NCI-H524 treated with DMSO at 0.1 percent for 48 hours (cell line): ENCODE results near the gene DNAJC15.

Source experiments
- DNase-seq: peaks from one replicate; lab custom pipeline; 2025; lab: John Stamatoyannopoulos, UW

Gene DNAJC15

DNA sequence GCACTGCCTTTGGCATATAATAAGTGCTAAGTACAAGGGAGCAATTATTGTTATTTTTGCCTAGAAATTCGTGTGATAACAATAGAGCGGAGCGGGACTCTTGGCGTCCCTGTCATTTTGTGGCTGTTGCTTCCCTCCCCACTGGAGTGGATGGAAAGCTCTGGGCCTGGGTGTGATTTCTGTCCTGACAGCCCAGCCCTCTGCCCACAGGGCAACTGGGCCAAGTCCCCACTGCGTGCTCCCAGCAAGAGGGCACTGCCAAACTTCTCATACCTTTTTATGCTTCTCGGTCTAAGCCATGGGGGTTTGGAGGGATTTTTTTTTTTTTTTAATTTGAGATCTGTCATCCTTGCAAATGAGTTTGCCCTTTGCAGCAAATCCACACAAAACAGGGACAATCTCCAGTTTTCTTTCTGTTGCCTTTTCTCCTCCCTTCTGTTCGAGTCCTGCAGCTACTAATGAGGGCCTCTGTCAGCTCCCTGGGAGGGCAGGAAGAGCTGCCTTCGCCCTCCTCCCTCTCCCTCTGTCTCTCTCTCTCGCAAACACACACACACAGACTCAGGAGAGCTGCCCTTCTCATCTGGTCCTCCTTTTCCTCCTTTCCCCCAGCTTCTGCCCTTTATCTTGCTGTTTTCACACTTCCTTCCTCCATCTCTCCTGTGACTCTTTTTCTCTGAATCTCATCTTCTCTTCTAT, 103.9 kb downstream of the DNAJC15 start:
- DNase-seq = no peak

DNA sequence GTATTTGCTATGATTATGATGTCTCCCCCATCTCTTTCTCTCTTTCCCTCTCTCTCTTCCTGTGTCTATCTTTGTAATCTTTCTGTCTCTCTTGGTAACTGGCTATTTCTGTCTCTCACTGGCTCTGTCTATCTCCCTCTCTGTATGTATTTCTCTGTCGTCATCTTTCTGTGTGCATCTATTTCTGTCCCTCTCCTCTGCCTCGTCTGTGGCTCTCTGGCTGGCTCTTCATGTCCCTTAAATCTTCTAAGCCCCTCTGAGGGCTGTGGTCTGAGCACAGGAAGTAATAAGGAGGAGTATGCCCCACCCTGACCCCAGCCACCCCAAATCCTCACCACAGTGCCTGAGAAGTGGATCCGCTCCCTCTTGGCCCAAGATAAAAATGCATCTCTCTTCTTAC, 104.4 kb downstream of the DNAJC15 start:
- DNase-seq = no peak

DNA sequence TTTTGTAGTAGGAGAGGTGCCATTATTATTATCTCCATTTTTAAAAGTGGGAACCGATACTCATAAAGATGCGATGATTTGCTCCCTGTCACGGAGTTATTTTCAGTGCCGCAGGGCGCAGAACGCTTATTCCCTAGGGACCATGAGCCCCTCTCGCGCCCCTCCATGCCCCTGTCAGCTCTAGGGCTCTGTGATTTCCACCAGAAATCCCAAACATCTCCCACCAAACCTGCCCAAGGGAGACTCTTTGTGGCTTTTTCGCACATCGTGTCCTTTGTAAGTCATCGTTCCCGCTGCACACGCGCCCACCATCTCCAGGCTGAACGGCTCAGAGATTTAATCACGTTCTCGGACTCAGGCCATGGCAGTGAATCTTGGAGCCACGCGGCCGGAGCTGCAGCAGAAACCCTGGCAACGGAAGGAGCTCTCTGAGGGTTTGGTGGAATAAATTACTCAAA, 105.1 kb downstream of the DNAJC15 start:
- DNase-seq = no peak

DNA sequence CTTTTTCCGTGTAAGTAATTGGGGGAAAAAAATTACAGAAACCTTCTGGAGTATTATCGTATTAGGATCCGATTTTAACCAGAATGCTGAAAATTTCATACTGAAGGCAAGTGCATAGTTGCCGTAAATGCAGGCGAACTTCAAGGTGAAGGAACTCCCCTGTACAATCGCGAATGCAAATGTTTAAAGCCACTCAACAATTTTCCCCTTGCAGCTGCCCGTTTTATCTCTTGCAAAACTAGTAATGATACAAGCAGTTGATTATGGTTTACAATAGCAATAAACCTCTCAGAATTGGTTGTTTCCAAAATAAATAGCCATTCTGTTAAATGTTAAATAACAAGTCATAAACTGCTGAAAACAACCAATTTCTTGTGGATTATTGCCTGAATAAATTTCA, 105.7 kb downstream of the DNAJC15 start:
- DNase-seq = no peak

DNA sequence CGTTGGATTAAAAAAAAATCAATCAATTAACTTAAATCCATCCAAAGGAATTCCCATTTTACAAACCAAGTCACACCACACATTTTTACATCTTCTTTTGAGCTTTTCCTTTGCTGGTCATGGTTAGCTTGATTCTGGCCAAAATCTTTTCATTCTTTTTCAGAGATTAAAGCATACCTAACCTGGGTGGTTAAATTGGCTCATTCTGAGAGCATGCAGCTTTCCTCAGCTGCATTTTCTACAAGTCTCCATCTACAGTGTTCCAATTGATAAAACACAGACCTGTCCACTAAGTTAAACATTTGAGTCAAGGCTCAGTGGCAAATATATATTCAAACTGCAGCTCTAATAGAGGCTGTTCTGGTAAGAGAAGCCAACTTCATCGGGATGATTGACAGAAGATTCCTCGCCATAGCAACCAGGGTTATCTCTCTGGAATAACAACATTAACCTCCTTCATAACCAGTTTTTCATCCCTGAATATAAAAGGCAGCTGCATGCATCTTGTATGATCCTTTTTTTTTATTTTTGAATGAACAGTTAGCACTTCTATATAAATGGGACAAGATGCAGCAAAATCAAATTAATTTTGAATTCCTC, 106.2 kb downstream of the DNAJC15 start:
- DNase-seq = no peak

DNA sequence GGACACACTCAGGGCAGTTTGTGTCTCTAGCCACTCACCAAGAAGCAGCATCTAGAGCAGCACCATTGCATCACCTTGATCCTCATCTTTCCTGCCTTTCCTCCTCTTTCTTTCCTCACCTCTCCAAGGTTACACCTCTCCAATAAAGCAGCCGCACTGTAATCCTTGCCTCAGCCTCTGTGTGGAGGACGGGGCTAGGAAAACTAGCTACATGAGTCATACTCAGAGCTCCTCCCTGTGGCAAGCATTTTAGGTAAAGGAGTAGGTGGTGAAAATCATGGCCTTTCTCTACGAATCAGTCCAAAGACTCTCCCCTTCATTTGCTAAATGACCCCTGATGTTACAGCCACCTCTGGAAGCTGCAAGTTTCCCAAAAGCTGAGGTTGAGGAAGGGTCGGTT, 108.9 kb downstream of the DNAJC15 start:
- DNase-seq = no peak

DNA sequence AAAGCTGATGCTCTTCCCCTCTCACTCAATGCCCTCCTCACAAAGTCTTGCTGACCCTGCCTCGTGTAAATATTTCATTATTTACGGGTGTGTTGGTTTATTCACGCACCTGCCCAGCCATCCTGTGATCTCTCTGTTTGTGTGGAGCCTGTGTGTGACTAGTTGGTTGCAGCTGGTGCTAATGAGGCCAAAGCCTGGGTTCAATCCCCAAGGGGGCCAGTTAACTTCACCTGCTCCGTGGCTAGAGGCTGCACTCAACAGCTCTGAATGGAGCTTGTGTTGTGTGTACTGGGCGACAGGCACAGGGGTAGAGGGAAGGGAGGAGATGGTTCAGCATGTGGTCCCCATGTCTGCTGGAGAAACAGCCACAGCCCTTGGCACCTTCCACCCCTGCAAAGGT, 109.5 kb downstream of the DNAJC15 start:
- no peak for DNase-seq

DNA sequence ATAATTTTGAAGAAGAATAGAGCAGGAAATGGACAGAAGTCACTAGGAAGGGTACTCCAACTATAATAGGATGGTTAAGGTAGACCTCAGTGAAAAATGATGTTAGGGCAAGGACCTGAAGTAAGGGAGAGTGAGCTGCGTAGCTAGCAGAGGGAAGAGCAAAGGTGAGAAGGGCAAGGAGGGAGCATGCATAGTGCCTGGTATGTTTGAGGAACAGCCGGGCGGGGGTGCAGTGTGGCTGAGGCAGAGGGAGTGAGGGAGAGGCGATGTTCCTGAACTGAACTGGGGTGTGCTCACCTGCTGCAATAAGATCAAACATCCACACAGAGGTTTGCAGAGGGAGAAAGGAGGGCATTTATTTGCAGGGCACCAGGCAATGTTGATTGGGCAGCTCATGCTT, 110.4 kb downstream of the DNAJC15 start:
- DNase-seq = no peak

GRCh38 chr13:43134868-43135267, 111.5 kb downstream of the DNAJC15 start:
- peak; percentile 58 for DNase-seq

DNA sequence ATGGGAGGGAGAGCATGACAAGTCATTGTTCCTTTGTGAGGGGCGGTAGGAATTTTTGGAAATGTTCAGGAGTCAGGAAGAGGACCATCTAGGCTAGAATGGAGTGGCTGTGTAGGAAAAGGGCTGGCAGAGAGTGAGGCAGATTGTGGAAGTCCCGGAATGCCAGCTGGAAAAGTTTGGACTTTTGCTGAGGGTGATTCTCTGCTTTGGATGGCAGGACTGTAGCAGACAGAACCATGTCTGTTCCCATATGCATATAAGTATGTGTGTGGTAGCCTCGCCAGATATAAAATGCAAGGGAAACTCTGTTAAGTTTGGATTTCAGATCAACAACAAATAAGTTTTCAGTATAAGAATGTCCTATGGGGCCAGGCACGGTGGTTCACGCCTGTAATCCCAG, 112.1 kb downstream of the DNAJC15 start:
- no peak for DNase-seq

GRCh38 chr13:43136920-43137575, 113.7 kb downstream of the DNAJC15 start:
- DNase-seq = no peak

GRCh38 chr13:43139211-43139610, 115.8 kb downstream of the DNAJC15 start:
- DNase-seq = no peak

GRCh38 chr13:43139921-43140320, 116.5 kb downstream of the DNAJC15 start:
- DNase-seq = no peak

GRCh38 chr13:43140985-43141384, 117.6 kb downstream of the DNAJC15 start:
- no peak for DNase-seq

DNA sequence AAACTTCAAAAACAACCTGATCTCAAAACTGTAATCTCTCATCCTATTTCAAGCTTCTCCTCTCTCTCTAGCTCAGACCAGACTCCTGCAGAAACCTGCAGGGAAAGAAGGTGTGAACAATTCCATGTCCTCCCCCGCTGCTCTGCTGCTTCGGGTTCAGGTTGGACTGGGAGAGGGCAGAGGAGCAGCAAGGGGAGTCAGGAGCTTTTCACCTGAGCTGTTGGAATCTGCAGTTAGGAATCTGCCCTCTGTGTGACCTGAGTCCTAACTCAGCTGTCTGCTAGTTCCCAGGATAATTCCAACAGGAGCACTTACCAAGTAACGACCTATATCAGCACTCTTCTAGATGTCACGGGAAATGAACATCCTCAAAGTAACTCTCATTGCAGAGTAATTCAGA, 118.3 kb downstream of the DNAJC15 start:
- DNase-seq = no peak

GRCh38 chr13:43143591-43143990, 120.2 kb downstream of the DNAJC15 start:
- no peak for DNase-seq

DNA sequence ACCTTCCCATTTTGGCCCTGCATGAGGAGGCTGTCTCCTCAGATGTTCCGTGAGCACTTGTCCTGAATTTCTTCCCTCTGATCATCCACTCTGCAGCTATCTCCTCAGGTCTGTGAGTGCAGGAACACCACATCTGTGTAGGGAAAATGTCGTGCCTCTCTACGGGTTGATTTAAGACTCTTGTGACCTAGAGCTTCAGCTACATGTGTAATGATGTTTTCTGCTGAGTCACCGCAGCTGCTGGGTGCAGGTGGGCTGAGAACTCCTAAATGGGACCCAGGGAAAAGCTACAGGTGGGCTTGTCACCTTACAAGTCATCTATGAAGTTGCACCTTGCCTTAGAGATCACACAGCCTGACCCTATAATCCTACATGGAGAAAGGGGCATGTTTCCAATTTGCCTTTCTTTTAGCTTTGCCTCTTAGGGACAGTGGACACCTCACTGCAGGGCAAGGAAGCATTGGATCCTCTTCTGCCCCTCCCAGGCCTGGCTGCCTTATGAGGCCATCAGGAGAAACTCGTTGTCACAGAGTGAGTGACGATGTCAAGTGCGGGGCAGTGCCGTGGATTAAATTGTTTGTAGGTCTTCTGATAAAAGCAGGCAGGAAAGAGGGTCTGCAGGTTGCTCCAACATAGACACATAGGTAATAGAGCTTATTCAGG, 122.3 kb downstream of the DNAJC15 start:
- no peak for DNase-seq

DNA sequence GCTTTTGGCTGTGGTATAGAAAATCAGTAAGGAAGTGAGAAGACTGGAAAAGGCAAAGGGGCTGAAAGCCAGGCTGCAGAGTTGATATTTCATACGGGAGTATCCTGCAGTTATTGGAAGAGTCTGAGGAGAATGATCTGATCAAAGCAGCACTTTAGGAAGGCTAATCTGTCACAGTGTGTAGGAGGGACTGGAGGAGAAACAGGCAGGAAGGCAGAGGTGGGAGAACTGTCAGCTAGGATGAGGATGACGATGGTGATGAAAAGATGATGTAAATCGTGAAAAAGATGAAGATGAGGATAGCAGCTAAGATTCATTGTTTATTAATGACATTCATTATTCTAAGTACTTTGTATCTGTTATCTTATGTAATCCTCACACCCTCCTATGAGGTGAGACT, 123.0 kb downstream of the DNAJC15 start:
- no peak for DNase-seq

GRCh38 chr13:43150369-43151207, 127.2 kb downstream of the DNAJC15 start:
- DNase-seq = no peak

DNA sequence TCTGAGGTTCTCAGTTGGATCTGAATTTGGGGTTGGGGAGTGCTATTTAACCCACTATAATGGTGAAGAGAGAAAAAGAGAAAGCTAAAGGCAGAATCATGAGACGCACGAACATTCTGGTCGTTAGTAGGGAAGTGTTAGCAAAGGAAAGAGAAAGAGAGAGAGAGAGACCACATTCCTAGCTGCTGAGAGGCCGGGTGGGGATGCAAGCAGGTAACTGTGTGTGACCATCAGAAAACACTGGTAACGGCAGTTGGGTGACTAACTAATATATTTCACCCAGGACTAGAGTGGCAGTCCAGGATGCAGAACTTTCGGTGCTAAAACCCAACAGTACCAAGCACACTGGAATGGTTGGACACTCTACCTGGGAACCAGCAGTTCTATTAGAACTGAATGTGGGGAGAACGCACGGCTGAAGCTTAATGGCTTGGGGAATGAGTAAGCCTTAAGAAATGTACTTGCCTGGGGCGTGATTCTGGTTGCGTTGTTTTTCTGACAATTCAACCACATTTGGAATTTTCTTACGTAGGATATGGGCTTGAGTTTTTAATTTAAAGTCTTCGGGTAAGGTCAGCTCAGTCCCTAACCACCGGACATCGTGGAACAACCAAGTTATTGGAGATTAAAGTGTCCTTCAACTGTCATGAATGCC, 130.2 kb downstream of the DNAJC15 start:
- DNase-seq = no peak

DNA sequence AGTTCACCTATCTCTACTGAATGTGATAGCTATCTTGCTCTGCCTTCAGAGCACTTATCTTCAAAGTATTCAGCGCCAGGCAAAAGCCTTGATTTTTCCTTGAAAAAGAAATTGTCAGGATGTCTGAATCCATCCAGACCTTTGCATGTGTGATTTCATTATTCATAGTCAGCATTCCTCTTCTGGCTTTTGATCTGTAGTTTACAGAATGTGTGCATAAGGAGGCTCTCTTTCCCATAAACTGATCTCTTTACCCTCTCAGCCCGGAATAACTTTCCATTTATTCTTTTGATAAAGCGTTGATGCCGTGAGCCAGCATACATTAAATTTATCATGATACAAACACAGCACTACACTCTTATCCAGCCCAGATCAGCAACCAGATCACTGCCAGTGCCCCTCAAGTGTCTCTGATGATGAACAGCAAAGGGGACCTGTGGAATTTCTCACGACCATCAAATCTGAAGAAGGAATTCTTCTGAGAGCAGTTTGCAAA, 130.8 kb downstream of the DNAJC15 start:
- DNase-seq = no peak
